T-cell (primary cell): ENCODE results near the gene AIFM1. TPM values are rescaled to one million over a fixed set of nuclear protein-coding genes. Genes with fewer than 3 reads are reported as not detected.
A peak's percentile ranks its signal among the peaks of the same experiment; 100 is the strongest.

Experiments
- ATAC-seq, 4 experiments: fragments of 200-7000 bp in 3 of 4; fragments of 150-1000 bp in 1 of 4; cut with Tn5 transposase; replicated peaks in 1 of 4; 1 replicate in 3 of 4; 2 replicates in 1 of 4; pipeline ENCODE4 v1.10.0; 2021; ENCODE audit warnings: moderate library complexity in 3 of 4, mild to moderate bottlenecking in 2 of 4, moderate number of reproducible peaks in 1 of 4
- CTCF ChIA-PET, 2 donors: fragments of 300-600 bp; sonication (Branson Sonifier 250); formaldehyde crosslinking; loops; one replicate each; lab custom pipeline; 2022; ENCODE audit warnings: antibody characterized with exemption in 2 of 2; lab: Charles Lee
- POLR2A ChIA-PET, 2 donors: fragments of 300-600 bp; sonication (Branson Sonifier 250); formaldehyde crosslinking; loops; one replicate each; lab custom pipeline; 2022; ENCODE audit warnings: antibody characterized with exemption in 2 of 2; lab: Charles Lee
- DNase-seq, 35 experiments: peaks; one replicate each; pipeline versions ENCODE4 v3.0.0 to v3.0.0-alpha.2; 2013 to 2023
- H3K27ac ChIP-seq: one replicate; pipeline ENCODE4 v1.5.1; 2013; ENCODE audit warnings: low read length
- H3K27me3 ChIP-seq, 2 experiments: replicated peaks in 1 of 2; 1 replicate in 1 of 2; 2 replicates in 1 of 2; pipeline versions ENCODE4 v1.6.1 to v1.7.0; 2013; ENCODE audit warnings: low read length in 1 of 2, mixed read lengths in 1 of 2; ENCODE audit not compliant: control insufficient read depth in 2 of 2, insufficient read depth in 2 of 2; ENCODE audit errors: extremely low read depth in 1 of 2
- H3K36me3 ChIP-seq, 2 donors: 1 replicate in 1 of 2; 2 replicates in 1 of 2; pipeline versions ENCODE4 v1.6.1 to v1.7.0; 2013; ENCODE audit warnings: low read length in 1 of 2; ENCODE audit not compliant: control insufficient read depth in 2 of 2, insufficient read depth in 1 of 2; ENCODE audit errors: extremely low read depth in 1 of 2
- H3K4me1 ChIP-seq, 2 experiments: 1 replicate in 1 of 2; 2 replicates in 1 of 2; pipeline versions ENCODE4 v1.6.1 to v1.7.0; 2013; ENCODE audit warnings: low read length in 2 of 2, mixed read lengths in 1 of 2; ENCODE audit not compliant: insufficient read depth in 2 of 2, control insufficient read depth in 1 of 2; ENCODE audit errors: extremely low read depth in 1 of 2
- H3K4me3 ChIP-seq, 2 donors: 1 replicate in 1 of 2; 2 replicates in 1 of 2; pipeline versions ENCODE4 v1.5.1 to v1.7.0; 2013; ENCODE audit warnings: mild to moderate bottlenecking in 2 of 2, low read length in 1 of 2, moderate library complexity in 1 of 2; ENCODE audit not compliant: control insufficient read depth in 1 of 2; ENCODE audit errors: extremely low read depth in 1 of 2
- H3K9me3 ChIP-seq: 2 replicates; pipeline ENCODE4 v1.7.0; 2013
- H3K27ac Mint-ChIP-seq, 2 donors: one replicate each; pipeline ENCODE4 v1.8.0; 2020 to 2021; ENCODE audit warnings: mild to moderate bottlenecking in 2 of 2, mixed read lengths in 2 of 2
- H3K27me3 Mint-ChIP-seq, 2 donors: one replicate each; pipeline ENCODE4 v1.8.0; 2021 to 2022; ENCODE audit warnings: mixed read lengths in 2 of 2
- H3K36me3 Mint-ChIP-seq: one replicate; pipeline ENCODE4 v1.8.0; 2021; ENCODE audit warnings: mixed read lengths
- H3K4me1 Mint-ChIP-seq, 3 donors: one replicate each; pipeline ENCODE4 v1.8.0; 2020 to 2022; ENCODE audit warnings: mixed read lengths in 3 of 3, mild to moderate bottlenecking in 1 of 3
- H3K4me3 Mint-ChIP-seq, 3 donors: one replicate each; pipeline ENCODE4 v1.8.0; 2020 to 2022; ENCODE audit warnings: mild to moderate bottlenecking in 3 of 3, mixed read lengths in 3 of 3, moderate library complexity in 3 of 3
- H3K9me3 Mint-ChIP-seq, 3 donors: one replicate each; pipeline ENCODE4 v1.8.0; 2020 to 2022; ENCODE audit warnings: mixed read lengths in 3 of 3
- whole genome bisulfite sequencing: methylation state at CpG from one replicate; pipeline ENCODE4 v1.1.5; 2013; ENCODE audit warnings: missing lambda C conversion rate; ENCODE audit not compliant: insufficient coverage; 5-methylcytosine and 5-hydroxymethylcytosine counted together
- total RNA-seq, 35 experiments: library from RNA in 6 of 35; stranded (reverse) in 6 of 35; fragments of 120-200 nt in 1 of 35; gene quantifications; one replicate each; pipeline versions ENCODE4 v1.2.1 to v1.2.4 and lab custom pipeline; 2013 to 2026

Gene AIFM1
- total RNA-seq, 5 donors from 2014 or later (not counting 1 experiment from before 2014, with no cell fraction given): 11.2 to 25.0 (median 23.6) TPM

GRCh38 chrX:130136496-130136895, 29.1 kb downstream of the AIFM1 start:
- Mint-ChIP-seq H3K27me3 (peaks cover 0 to 4% of the 10 kb centered on the region in 2 donors), H3K27ac (no peak overlapping the region), H3K4me3 (no peak overlapping the region), H3K9me3 (no peaks in the 10 kb centered on the region), H3K36me3 (peaks cover 24% of the 10 kb centered on the region), H3K4me1 (no peaks in the 10 kb centered on the region)
- no peak overlapping the region for H3K4me3 ChIP-seq
- no peaks in the 10 kb centered on the region for H3K27me3 ChIP-seq
- H3K36me3 ChIP-seq: peaks cover 0 to 53% of the 10 kb centered on the region in 2 donors
- WGBS: 100% methylated on average over 1 of the region's 5 CpGs
- H3K4me1 ChIP-seq: no peaks in the 10 kb centered on the region
- ChIA-PET CTCF (no interaction called here), POLR2A (no interaction called here)
- DNase-seq (no peak), ATAC-seq (no peak)
- no peaks in the 10 kb centered on the region for H3K9me3 ChIP-seq
- no peak overlapping the region for H3K27ac ChIP-seq

DNA sequence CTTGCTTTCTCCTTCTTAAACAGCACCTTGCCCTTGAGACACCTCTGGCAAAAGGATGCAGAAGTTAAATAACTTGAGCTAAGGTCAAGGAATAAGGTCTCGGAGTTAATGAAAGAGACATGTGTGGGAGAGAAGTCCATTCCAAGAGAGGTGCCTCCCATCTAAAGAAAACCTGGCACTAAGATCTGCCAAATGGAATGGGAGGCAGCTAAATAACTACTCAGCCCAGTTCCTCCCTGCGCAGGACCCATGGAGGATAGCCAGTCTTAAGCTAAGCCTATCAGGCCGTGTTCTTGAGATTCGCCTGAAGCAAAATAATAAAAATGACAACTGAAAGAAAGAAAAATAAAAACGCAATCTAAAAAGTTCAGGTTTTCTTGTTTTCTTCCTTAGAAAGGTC, 34.7 kb downstream of the AIFM1 start:
- Mint-ChIP-seq H3K27ac (no peak overlapping the region), H3K4me3 (no peak overlapping the region), H3K9me3 (no peaks in the 10 kb centered on the region), H3K4me1 (no peaks in the 10 kb centered on the region), H3K27me3 (no peaks in the 10 kb centered on the region), H3K36me3 (peaks cover 21% of the 10 kb centered on the region)
- Histone ChIP-seq H3K27ac (no peak overlapping the region), H3K36me3 (peaks cover 0 to 47% of the 10 kb centered on the region in 2 donors), H3K4me3 (no peak overlapping the region), H3K4me1 (no peaks in the 10 kb centered on the region), H3K9me3 (no peaks in the 10 kb centered on the region), H3K27me3 (no peaks in the 10 kb centered on the region)
- DNase-seq: no peak
- POLR2A ChIA-PET: no interaction called here
- CTCF ChIA-PET: interaction anchor here in 1 of 2 donors (0.5 kb wide), 1 partner anchor 62 kb away, joined by 3 read pairs; no protein-coding TSS in a partner anchor
- no peak for ATAC-seq
- no CpG with 5 or more reads among the region's 5 CpGs for WGBS

DNA sequence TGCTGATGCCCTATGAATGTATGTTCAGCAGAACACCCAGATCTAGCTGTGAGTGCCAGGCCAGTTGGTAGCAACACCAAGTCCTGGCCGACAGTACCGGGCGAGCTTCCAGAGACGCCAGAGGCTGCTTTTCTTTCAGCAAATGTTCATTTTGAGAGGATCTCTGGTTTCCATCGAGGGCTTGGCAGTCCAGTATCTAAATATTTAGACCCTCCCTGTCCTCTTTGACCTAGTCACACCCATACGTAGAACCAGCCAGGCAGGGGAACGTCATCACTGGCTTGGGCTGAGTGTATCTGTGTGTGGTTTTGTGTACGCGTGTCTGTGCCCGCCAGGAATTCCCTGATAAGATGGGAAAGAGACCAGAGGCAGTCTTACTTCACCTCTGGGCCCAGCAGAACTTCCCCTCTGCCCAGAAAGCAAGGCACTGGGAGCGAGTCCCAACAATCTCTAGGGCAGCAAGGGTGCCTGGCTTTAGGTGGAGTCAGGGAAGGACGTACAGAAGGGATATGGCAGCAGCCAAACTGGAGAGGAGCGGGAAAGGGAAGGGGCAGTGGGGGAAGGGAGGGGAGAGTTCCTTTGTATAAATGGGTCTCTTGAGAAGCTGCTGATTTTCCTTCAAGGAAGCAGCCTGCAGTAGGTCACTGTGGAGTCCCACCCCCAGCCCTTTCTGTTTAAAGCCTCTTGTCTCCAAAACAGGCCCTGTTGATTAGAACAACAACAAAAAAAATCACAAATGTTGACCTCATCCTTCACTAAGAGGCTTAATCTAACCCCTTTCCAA, 40.4 kb downstream of the AIFM1 start:
- no peak overlapping the region for H3K27ac ChIP-seq
- H3K4me3 ChIP-seq: no peak overlapping the region
- ChIA-PET CTCF (no interaction called here), POLR2A (no interaction called here)
- H3K4me1 ChIP-seq: peaks cover 0 to 12% of the 10 kb centered on the region in 2 experiments
- Mint-ChIP-seq H3K27ac (no peak overlapping the region), H3K27me3 (peaks cover 0 to 8% of the 10 kb centered on the region in 2 donors), H3K36me3 (peaks cover 17% of the 10 kb centered on the region), H3K4me3 (no peak overlapping the region), H3K9me3 (no peaks in the 10 kb centered on the region), H3K4me1 (peaks cover 0 to 2% (median 2%) of the 10 kb centered on the region in 3 donors)
- no CpG with 5 or more reads among the region's 13 CpGs for WGBS
- ATAC-seq (no peak), DNase-seq (no peak)
- peaks cover 0 to 21% of the 10 kb centered on the region in 2 donors for H3K36me3 ChIP-seq
- no peaks in the 10 kb centered on the region for H3K27me3 ChIP-seq
- H3K9me3 ChIP-seq: no peaks in the 10 kb centered on the region

GRCh38 chrX:130124577-130124976, 41.1 kb downstream of the AIFM1 start:
- peaks cover 0 to 18% of the 10 kb centered on the region in 2 experiments for H3K4me1 ChIP-seq
- ChIA-PET POLR2A (no interaction called here), CTCF (no interaction called here)
- H3K27ac ChIP-seq: no peak overlapping the region
- ATAC-seq: no peak
- peaks cover 0 to 8% of the 10 kb centered on the region in 2 donors for H3K27me3 Mint-ChIP-seq
- no peak for DNase-seq
- peaks cover 0 to 4% (median 4%) of the 10 kb centered on the region in 3 donors for H3K4me1 Mint-ChIP-seq
- WGBS: 92% methylated on average over 2 of the region's 4 CpGs
- peak overlapping the region in 1 of 2 donors; percentile 23 for H3K27ac Mint-ChIP-seq
- peaks cover 0 to 14% of the 10 kb centered on the region in 2 donors for H3K36me3 ChIP-seq
- no peaks in the 10 kb centered on the region for H3K9me3 Mint-ChIP-seq
- no peak overlapping the region for H3K4me3 ChIP-seq
- H3K27me3 ChIP-seq: no peaks in the 10 kb centered on the region
- no peaks in the 10 kb centered on the region for H3K9me3 ChIP-seq
- peaks cover 16% of the 10 kb centered on the region for H3K36me3 Mint-ChIP-seq
- H3K4me3 Mint-ChIP-seq: no peak overlapping the region

GRCh38 chrX:130121505-130121800, 44.2 kb downstream of the AIFM1 start:
- Histone ChIP-seq H3K4me3 (peak overlapping the region in 1 of 2 donors; percentile 39), H3K9me3 (no peaks in the 10 kb centered on the region), H3K36me3 (peaks cover 0 to 5% of the 10 kb centered on the region in 2 donors), H3K4me1 (peaks cover 0 to 34% of the 10 kb centered on the region in 2 experiments), H3K27me3 (no peaks in the 10 kb centered on the region), H3K27ac (no peak overlapping the region)
- Mint-ChIP-seq H3K27me3 (peaks cover 0 to 8% of the 10 kb centered on the region in 2 donors), H3K4me1 (peaks cover 0 to 20% (median 18%) of the 10 kb centered on the region in 3 donors), H3K36me3 (no peaks in the 10 kb centered on the region), H3K4me3 (peak overlapping the region in 2 of 3 donors; percentile 64 to 69), H3K9me3 (no peaks in the 10 kb centered on the region), H3K27ac (no peak overlapping the region)
- POLR2A ChIA-PET: no interaction called here
- ATAC-seq: no peak
- DNase-seq: no peak
- no CpG with 5 or more reads among the region's 13 CpGs for WGBS
- CTCF ChIA-PET: interaction anchor here (0.5 to 4.6 kb wide), 11 partner anchors 29 to 444 kb away, joined by 3 to 24 read pairs (median 8); no protein-coding TSS in a partner anchor

GRCh38 chrX:130120746-130121504, 44.7 kb downstream of the AIFM1 start:
- H3K4me1 Mint-ChIP-seq: peaks cover 0 to 20% (median 18%) of the 10 kb centered on the region in 3 donors
- H3K9me3 Mint-ChIP-seq: no peaks in the 10 kb centered on the region
- no peak overlapping the region for H3K27ac ChIP-seq
- ATAC-seq: peak; percentile 87 to 94 (median 89)
- DNase-seq: peak in 34 of 35 experiments; percentile 33 to 76 (median 57)
- H3K36me3 ChIP-seq: peaks cover 0 to 5% of the 10 kb centered on the region in 2 donors
- H3K9me3 ChIP-seq: no peaks in the 10 kb centered on the region
- H3K36me3 Mint-ChIP-seq: no peaks in the 10 kb centered on the region
- POLR2A ChIA-PET: interaction anchor here in 1 of 2 donors (0.6 kb wide), 2 partner anchors 41 to 57 kb away, joined by 3 read pairs; no protein-coding TSS in a partner anchor
- H3K4me1 ChIP-seq: peaks cover 0 to 34% of the 10 kb centered on the region in 2 experiments
- H3K4me3 Mint-ChIP-seq: peak overlapping the region; percentile 64 to 69 (median 68)
- H3K4me3 ChIP-seq: peak overlapping the region; percentile 39 to 49
- under 1% methylated on average over 36 of the region's 58 CpGs for WGBS
- H3K27me3 ChIP-seq: no peaks in the 10 kb centered on the region
- H3K27me3 Mint-ChIP-seq: peaks cover 0 to 8% of the 10 kb centered on the region in 2 donors
- CTCF ChIA-PET: interaction anchor here (0.6 to 4.6 kb wide), 13 partner anchors 29 to 445 kb away, joined by 3 to 24 read pairs (median 4); no protein-coding TSS in a partner anchor
- H3K27ac Mint-ChIP-seq: peak overlapping the region in 1 of 2 donors; percentile 36
